22Rv1 (cell line): ENCODE results near the gene OR8S1.
"Not testable (repeated sequence)": the region's sequence is repeated elsewhere in the genome, so short reads cannot be mapped to it uniquely, and the experiment has no call there.

Experiments
- H3K27ac ChIP-seq: fragments of 450-650 bp; 2 replicates; pipeline ENCODE4 v1.5.1; 2017
- ZFX ChIP-seq: fragments of 450-650 bp; IDR thresholded peaks from 2 replicates; pipeline ENCODE4 v1.6.1; 2017; ENCODE audit warnings: antibody characterized with exemption, borderline replicate concordance
- TF ChIP-seq, protein P1 (sequence below): fragments of 450-650 bp; IDR thresholded peaks from 2 replicates; pipeline ENCODE4 v1.5.1; 2017; ENCODE audit warnings: mild to moderate bottlenecking

Gene OR8S1

DNA sequence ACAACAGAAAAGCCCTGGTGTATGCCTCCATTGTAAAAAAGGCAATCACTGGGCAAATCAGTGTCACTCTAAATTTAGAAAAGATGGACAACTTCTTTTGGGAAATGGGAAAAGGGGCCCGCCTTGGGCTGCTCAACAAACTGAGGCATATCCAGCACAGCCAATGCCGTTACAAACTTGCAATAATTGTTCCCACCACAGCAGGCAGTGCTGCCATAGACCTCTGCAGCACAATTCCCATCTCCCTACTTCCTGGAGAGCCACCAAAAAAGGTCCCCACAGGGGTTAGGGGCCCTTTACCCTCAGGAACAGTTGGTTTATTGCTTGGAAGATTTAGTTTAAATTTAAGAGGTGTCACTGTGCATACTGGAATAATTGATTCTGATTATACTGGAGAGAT lies 16.4 kb upstream of the OR8S1 start:
- no peak for TF ChIP-seq ZFX
- TF ChIP-seq, protein P1, sequence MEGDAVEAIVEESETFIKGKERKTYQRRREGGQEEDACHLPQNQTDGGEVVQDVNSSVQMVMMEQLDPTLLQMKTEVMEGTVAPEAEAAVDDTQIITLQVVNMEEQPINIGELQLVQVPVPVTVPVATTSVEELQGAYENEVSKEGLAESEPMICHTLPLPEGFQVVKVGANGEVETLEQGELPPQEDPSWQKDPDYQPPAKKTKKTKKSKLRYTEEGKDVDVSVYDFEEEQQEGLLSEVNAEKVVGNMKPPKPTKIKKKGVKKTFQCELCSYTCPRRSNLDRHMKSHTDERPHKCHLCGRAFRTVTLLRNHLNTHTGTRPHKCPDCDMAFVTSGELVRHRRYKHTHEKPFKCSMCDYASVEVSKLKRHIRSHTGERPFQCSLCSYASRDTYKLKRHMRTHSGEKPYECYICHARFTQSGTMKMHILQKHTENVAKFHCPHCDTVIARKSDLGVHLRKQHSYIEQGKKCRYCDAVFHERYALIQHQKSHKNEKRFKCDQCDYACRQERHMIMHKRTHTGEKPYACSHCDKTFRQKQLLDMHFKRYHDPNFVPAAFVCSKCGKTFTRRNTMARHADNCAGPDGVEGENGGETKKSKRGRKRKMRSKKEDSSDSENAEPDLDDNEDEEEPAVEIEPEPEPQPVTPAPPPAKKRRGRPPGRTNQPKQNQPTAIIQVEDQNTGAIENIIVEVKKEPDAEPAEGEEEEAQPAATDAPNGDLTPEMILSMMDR, result no peak
- H3K27ac ChIP-seq, result no peak overlapping the region

DNA sequence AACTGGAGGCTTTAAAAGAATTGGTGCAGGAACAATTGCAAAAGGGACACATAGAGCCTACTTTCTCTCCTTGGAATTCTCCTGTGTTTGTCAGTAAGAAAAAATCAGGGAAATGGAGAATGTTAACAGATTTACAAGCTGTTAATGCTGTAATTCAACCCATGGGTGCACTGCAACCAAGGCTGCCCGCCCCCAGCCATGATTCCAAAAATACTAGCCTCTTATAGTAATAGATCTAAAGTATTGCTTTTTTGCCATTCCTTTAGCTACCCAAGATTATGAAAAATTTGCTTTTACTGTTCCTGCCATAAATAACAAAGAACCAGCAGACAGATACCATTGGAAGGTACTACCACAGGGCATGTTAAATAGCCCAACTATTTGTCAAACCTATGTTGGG lies 15.3 kb upstream of the OR8S1 start:
- TF ChIP-seq ZFX, result no peak
- TF ChIP-seq, protein P1, result no peak

DNA sequence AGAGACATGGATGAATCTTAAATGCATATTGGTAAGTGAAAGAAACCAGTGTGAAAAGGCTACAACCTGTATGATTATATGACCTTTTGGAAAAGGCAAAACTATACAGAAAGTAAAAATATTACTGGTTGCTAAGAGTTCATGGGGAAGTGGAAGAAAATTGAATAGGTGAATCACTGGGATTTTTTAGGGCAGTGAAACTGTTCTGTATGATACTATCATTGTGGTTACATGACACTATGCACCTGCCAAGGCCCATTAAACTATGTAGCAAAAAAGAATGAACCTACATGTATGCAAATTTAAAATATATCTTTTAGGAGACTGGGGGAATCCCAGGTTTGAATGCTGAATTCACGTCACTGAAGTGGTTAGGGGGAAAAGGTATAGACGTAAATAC lies 12.6 kb upstream of the OR8S1 start:
- no peak overlapping the region for H3K27ac ChIP-seq
- TF ChIP-seq, protein P1, result no peak
- TF ChIP-seq ZFX, result no peak

More for the DNA sequence above, 15.3 kb upstream of the OR8S1 start:
- H3K27ac ChIP-seq, result no peak overlapping the region

DNA sequence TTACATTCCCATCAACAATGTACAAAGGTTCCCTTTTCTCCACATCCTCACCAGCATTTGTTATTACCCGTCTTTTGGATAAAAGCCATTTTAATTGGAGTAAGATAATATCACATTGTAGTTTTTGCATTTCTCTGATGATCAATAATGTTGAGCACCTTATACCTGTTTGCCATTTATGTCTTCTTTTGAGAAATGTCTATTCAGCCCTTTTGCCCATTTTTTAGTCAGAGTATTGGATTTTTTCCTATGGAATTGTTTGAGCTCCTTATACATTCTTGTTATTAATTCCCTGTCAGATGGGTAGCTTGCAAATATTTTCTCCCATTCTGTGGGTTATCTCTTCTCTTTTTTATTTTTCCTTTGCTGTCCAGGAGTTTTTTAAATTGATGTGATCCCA lies 10.7 kb upstream of the OR8S1 start:
- no peak for TF ChIP-seq ZFX
- TF ChIP-seq, protein P1, result no peak
- no peak overlapping the region for H3K27ac ChIP-seq

DNA sequence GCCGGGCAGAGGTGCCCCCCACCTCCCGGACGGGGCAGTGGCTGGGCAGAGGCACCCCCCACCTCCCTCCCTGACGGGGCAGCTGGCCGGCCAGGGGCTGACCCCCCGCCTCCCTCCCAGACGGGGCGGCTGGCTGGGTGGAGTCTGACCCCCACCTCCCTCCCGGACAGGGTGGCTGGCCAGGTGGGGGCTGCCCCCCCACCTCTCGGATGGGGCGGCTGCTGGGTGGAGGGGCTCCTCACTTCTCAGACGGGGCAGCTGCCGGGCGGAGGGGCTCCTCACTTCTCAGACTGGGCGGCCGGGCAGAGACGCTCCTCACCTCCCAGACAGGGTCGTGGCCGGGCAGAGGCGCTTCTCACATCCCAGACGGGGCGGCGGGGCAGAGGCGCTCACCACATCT lies 5.1 kb upstream of the OR8S1 start:
- H3K27ac ChIP-seq, result not testable (repeated sequence)

DNA sequence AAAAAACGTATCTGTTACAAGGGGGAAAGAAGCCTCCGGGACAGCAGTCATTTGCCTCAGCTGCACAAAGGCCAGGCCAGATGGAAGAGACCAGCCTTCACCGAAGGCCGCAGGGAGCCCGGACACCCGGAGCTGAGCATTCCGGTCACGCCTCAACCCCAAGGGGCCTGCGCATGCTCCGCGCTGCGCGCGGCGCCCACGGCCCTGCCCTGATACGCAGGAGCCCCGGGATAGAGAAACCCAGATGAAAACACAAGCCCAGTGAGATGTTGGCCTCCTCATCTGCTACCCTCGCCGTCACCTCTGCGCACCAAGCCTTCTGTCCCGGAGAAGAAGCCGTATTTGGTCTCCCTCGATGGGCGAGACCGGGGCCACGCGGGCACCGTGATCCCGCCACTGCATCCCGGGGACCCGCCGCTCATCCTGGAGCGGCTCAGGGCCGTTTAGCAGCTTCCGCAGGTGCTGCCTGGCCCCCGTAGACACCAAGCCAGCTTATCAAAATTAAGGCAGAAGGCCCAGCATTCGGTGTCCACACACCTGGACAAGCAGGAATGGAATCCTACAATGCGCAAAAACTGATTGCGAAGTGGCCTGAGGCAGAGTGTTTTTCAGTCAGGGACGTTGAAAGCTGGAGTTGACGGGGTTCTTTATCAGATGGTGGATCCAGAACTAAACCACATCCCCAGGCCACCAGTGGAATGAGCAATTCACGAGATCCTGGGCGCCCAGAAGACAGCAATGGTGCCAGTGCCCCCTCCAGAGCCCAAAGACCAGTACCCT lies 2.6 kb downstream of the OR8S1 start:
- no peak overlapping the region for H3K27ac ChIP-seq
- TF ChIP-seq, protein P1, result no peak
- TF ChIP-seq ZFX, result no peak

DNA sequence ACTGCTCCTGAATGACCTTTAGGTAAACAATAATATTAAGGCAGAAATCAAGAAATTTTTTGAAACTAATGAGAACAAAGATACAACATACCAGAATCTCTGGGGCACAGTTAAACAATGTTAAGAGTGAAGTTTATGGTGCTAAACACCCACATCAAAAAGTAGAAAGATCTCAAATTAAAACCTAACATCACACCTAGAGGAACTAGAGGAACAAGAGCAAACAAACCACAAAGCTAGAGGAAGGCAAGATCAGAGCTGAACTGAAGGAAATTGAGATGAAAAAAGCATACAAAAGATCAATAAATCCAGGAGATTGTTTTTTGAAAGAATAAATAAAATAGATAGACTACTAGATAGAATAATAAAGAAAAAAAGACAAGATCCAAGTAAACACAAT lies 7.2 kb downstream of the OR8S1 start:
- TF ChIP-seq, protein P1, result no peak
- TF ChIP-seq ZFX, result no peak
- no peak overlapping the region for H3K27ac ChIP-seq

DNA sequence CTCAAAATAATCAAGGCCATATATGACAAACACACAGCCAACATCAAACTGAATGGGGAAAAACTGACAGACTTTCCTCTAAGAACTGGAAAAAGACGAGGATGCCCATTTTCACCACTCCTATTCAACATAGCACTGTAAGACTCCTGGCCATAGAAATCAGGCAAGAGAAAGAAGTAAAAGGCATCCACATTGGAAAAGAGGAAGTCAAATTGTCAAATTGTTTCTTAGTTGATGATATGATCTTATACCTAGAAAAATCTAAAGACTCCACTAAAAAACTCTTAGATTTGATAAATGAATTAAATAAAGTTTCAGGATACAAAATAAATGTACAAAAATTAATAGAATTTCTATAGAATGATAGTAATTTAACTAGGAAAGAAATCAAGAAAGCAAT lies 11.2 kb downstream of the OR8S1 start:
- H3K27ac ChIP-seq, result no peak overlapping the region
- no peak for TF ChIP-seq ZFX
- TF ChIP-seq, protein P1, result no peak
